Islet of Langerhans (tissue), 1 donor: Measurements from ENCODE around the gene HMCES.
"Not testable (repeated sequence)": the region's sequence is repeated elsewhere in the genome, so short reads cannot be mapped to it uniquely, and the experiment has no call there.

Experiments used
- FAIRE-seq: peaks from one replicate; lab custom pipeline; 2011; peaks lifted over from hg19 to GRCh38; lab: Jason Lieb, UNC

Gene HMCES

DNA sequence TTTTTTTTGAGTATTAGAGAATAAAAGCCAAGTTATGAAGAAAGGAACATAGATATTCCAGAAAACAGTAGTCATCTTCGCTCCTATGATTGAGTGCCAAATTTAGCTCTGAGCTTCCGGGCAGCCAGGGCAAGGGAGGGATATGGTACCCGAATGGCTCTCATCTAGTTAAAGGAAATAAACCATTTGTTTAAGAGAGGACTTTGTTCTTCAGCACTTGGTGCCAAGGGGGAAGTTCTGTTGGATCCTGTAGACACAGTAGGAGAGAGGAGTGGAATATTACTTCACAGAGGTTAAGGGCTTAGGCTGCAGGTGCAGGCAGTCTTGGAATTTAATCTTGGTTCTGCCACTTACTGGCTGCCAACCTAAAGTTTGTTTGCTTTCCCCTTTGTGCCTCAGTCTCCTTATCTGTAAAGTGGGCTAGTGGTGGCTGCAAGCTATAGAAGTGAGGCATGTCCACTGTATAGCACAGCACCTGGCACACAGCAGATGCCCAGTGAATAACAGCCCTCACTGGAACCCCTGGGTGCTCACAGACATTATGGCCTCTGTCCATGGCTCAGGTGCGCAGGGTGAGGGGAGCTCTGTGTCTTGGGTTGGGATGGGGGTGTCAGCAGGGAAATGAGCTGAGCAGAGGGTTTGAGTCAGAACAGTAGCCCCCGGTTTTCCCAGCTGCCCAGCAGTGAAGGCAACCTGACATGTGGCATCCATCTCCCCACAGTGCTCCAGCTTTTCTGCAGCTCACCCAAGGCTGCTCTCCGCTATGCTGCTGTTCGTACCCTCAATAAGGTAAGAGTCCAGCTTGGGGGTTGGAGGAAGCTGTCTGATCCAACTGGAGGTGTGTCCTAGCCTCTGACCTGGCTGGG, 18.8 kb upstream of the HMCES start:
- no peak for FAIRE-seq

DNA sequence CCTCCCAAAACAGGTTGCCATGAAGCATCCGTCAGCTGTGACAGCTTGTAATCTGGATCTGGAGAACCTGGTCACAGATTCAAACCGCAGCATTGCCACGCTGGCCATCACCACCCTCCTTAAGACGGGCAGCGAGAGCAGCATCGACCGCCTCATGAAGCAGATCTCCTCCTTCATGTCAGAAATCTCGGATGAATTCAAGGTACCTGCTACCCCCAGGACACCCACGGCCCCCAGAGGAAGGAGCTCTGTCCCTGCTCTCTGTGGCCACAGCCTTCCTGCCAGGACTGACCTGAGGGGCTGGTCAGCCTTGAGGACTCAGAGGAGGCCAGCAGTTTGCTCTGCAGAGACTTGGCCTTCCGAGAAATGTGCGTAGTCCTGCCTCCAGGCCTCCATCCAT, 18.1 kb upstream of the HMCES start:
- no peak for FAIRE-seq

DNA sequence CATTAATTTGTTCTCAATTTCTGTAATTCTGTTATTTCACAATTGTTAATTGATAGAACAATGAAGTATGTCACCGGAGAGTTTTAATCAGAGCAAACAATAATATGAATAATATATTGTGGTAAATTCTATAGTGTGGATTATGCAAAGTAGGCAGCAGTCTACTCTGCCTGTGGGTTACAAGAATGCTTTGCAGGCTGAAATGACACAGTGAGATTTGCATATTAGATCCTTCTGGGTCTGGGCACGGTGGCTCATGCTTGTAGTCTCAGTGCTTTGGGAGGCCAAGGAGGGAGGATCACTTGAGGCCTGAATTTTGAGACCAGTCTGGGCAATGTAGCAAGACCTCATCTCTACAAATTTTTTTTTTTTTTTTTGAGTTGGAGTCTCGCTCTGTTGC, 16.8 kb upstream of the HMCES start:
- FAIRE-seq, result no peak

DNA sequence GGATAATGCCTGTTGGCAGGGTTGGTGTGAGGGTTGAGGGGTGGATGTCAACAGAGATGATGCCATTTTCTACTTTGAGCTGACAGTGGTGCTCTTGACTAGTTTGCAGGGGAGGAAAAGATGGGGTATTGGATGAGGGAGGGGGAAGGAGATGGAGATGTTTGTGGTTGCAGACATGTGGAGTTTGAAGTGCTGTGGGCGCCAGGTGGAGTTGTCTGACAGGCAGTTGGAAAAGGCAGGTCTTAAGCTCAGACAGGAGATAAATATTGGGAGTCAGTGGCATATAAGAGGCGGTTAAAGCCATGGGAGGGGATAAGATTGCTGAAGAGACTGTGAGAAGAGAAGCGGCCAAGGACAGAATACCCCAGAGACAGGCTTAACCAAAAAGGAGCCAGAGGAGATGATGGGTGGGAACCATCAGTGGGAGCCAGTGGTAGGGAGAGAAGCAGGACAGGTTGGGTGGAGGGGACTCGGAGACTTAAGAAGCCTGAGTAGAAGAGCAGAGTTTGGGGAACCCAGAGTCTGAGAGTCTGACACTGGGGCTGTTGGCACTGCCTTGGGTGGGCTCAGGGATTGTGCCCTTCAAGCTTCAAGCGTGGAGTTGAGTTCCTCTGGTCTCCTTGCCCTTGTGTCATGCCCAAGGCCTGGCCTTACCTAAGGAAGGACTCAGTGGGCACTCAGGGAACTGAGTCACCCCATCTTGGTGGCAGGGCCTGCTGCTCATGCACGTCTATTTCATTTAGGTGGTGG, 15.3 kb upstream of the HMCES start:
- no peak for FAIRE-seq

DNA sequence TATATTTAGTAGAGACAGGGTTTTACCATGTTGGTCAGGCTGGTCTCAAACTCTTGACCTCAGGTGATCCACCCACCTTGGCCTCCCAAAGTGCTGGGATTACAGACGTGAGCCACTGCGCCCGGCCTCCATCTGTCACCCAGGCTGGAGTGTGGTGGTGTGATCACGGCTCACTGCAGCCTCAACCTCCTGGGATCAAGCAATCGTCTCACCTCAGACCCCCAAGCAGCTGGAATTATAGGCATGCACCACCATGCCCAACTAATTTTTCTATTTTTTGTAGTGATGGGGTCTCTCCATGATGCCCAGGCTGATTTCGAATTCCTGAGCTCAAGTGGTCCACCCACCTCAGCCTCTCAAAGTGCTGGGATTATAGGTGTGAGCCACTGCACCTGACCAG, 13.7 kb upstream of the HMCES start:
- not testable (repeated sequence) for FAIRE-seq

DNA sequence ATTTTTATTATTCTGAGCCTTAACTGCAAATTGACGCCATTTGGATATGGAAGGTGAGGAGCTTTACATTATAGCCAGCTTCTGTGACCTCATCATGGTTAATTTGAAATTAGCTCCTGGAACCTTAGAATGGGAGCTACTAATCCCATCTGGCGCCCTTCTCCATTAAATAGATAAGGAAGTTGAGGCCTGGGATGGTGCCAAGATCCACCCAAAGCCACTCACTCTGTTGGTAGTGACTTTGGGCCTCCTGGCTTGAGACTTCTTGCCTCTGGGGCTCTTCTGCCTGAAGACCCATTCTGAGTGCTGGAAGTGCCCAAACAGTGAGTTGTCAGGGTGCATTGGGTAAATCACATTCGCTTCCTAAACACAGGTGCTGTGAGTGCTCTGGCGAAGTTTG, 12.0 kb upstream of the HMCES start:
- FAIRE-seq, result no peak

DNA sequence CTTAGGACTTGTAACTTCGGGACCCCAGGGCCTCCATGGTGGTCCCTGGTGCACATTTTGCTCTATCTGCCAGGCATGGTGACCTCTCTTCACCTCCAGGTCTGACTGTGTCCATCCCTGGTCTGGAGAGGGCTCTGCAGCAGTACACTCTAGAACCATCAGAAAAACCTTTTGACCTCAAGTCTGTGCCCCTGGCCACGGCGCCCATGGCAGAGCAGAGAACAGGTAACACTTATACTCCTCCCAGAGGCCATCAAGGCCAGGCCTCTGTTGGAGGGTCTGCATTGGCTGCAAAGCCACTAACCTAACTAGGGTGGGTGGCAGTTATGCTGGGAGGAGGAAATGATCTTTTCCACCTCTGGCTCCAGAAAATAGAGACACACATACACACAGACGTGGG, 10.3 kb upstream of the HMCES start:
- FAIRE-seq, result no peak

DNA sequence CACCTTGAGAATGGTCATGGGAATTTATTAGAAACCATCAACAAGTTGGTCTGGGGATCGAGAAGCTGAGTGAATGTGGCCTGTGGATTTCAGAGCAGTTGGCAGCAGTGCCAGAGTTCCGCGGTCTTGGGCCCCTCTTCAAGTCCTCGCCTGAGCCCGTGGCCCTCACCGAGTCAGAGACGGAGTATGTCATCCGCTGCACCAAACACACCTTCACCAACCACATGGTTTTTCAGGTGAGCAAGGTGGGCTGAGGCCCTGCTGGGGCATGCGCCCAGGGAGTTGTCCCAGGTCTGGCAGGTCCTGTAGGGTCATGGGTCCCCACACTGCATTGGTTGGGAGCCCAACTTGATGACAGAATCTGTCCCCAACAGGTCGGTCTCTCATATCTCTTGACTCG, 7.0 kb upstream of the HMCES start:
- no peak for FAIRE-seq

DNA sequence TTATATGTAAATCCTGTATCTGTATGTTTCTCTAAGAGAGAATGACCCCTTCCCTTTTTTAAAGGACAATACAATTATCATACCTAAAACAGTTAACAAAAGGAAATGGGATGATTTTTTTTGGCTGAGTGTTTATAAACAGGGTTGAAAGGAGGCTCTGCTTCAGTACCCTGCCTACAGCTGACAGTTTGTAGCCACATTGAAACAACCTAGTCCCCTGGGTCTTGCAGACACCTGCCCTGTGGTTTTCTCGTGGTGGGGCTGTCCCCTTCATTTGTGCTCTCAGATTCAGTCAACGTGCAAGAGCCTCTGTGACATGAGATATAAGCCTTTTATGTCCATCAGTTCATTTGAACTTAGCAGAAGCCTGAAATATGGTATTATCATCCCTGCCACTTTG, 2.3 kb upstream of the HMCES start:
- no peak for FAIRE-seq

- no peak for FAIRE-seq
Observed at GRCh38 chr3:129277829-129278271, 820 bp upstream of the HMCES start.

GRCh38 chr3:129278966-129279906, 566 bp downstream of the HMCES start:
- no peak for FAIRE-seq

GRCh38 chr3:129280183-129280582, 1.5 kb downstream of the HMCES start:
- no peak for FAIRE-seq

GRCh38 chr3:129281726-129282125, 3.1 kb downstream of the HMCES start:
- FAIRE-seq, result no peak

GRCh38 chr3:129282727-129283327, 4.2 kb downstream of the HMCES start:
- FAIRE-seq, result no peak

GRCh38 chr3:129286081-129286480, 7.4 kb downstream of the HMCES start:
- FAIRE-seq, result no peak

DNA sequence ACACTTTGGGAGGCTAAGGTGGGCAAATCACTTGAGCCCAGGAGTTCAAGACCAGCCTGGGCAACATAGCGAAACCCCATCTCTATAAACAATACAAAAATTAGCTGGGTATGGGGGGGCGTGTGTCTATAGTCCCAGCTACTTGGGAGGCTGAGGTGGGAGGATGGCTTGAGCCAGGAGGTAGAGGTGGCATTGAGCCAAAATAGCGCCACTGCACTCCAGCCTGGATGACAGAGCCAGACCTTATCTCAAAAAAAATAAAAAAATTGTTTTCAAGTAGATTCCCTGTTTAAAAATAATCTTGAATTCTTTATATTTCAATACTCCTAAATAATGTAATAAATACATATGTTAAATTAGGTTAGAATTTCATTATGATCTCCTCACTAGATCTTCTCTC, 9.8 kb downstream of the HMCES start:
- no peak for FAIRE-seq

DNA sequence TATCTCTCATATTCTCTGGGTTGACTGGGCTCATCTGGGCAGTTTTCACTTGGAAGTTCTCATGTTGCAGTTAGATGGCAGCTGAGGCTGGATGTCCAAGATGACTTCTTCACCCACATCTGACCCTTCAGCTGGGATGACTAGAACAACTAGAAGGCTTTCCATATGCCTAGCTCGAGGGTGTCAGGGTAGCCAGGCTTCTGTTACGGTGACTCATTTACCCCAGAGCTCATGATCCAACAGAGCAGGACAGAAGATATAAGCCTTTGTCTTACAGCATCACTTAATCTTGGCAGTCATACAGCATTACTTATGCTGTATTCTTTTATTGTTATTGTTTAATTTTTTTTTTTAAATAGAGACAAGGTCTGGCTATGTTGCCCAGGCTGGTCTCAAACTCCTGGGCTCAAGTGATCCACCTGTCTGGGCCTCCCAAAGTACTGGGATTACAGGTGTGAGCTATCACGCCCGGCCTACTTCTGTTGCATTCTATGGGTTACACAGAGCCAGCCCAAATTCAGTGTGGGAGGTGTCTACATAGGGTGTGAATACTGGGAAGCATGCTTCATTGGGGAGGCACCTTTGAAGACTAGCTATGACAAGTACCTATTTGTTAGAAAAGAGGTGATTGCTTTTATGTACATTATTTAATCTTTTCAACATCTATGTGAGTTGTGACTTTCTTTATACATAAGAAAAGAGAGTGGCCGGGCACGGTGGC, 10.7 kb downstream of the HMCES start:
- no peak for FAIRE-seq

- FAIRE-seq, result no peak
Observed at GRCh38 chr3:129291236-129291886, 12.7 kb downstream of the HMCES start.

GRCh38 chr3:129295286-129295685, 16.6 kb downstream of the HMCES start:
- FAIRE-seq, result no peak

GRCh38 chr3:129304146-129304961, 25.7 kb downstream of the HMCES start:
- no peak for FAIRE-seq
